NCI-H1930 (cell line): Measurements from ENCODE around the gene LYST.
"Not testable (repeated sequence)": the region's sequence is repeated elsewhere in the genome, so short reads cannot be mapped to it uniquely, and the experiment has no call there.

Experiments
- DNase-seq, 2 experiments: peaks; one replicate each; lab custom pipeline; 2025; lab: John Stamatoyannopoulos, UW

LYST gene

GRCh38 chr1:235866205-235866912, at the start of gene LYST:
Gene LYST, minus strand, starts transcription at chr1:235866906. Its CDS starts 36,489 bp downstream, at chr1:235830417.
- peak in 1 of 2 experiments; percentile 55 for DNase-seq

DNA sequence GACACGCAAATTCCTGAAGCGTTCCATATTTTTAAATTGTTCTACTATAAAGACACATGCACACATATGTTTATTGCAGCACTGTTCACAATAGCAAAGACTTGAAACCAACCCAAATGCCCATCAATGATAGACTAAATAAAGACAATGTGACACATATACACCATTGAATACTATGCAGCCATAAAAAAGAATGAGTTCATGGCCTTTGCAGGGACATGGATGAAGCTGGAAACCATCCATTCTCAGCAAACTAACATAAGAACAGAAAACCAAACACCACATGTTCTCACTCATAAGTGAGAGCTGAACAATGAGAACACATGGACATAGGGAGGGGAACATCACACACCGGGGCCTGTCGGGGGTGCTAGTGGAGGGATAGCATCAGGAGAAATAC, 48.8 kb upstream of the LYST start:
- not testable (repeated sequence) for DNase-seq

DNA sequence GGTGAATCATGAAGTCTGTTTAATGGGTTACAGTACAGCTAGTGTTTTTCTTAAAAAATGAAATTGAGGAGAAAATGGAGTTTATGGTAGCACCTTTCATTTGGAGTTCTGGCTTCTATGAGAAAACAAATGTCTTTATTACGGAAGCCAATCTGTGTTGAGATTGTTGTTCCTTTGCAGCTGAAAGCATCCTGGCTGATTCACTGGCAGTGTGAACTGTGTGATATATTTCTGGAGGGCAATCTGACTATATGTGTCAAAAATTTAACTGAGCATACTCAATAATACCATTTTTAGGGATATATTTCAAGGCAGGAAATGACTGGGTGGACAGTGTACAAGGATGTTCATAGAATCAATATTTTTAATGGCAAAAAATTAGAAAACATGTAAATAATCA, 46.6 kb upstream of the LYST start:
- DNase-seq: no peak

DNA sequence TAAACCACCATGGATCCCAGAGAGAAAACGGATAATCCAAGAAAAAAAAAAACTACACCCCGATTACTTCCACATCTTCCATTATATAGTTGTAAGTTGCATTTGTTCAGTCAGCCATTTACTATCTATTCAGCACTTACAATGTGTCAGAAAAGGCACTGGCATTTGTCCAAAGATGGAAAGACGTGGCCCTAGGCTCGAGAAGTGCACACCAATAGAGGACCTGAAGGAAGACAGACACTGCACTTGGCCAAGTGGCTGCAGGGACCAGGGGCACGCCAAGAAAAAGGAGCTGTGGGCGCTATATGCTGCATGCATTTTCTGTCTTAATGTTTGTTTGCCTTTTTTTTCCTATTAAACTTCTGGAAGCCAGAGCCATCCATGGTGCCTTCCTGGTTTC, 45.2 kb upstream of the LYST start:
- DNase-seq: no peak

DNA sequence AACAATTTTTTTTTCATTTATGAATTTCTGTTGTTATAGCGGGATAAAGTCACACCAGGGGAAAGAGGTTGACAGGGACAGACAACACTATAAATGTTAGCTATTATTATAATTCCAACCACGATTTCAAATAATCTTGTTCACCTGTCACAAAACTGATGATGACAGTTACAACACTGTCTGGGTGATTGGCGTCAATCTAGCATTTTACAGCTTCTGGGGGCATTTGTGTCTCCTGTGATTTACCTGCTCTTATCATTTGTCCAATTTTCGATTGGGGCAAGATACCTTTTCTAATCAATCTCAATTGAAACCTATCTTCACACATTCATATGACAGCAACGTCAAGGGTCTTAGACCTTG, 44.6 kb upstream of the LYST start:
- DNase-seq: no peak

- no peak for DNase-seq
These were observed 43.9 kb upstream of the LYST start for GRCh38 chr1:235910357-235911299.

DNA sequence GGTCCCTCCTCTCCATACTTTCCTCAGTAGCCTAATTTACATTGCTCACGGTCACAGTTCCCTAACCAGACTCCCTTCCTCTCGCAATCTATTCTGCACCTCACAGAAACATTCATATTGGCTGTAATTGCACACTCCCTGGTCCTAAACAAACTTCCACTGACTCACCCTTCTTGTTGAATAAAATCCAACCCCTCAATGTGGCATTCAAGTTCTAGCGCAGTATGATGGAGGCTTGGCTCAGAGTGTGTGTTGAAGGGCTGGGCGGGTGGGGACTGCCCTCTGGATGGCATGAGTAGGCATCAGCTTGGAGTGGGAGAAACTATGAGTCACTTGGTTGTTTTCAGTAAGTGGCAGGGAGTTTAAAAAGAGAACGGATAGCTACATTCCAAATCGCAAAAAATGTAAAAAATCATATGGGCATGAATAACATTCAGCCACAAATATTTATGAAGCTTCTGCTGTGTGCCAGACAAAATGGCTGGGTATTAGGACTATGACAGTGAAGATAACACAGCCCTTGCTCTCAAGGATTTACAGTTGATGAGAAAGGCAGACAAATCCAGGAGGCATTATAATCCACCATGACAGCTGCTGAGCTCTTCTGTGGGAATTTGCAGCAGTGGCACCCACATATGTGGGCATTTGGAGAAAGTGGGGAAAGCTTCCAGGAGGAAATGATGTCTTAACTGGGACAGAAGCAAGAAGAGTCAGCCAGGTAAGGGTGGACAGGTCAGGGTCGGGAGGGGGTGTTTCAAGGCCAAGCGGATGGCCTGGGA, 42.2 kb upstream of the LYST start:
- DNase-seq: no peak

DNA sequence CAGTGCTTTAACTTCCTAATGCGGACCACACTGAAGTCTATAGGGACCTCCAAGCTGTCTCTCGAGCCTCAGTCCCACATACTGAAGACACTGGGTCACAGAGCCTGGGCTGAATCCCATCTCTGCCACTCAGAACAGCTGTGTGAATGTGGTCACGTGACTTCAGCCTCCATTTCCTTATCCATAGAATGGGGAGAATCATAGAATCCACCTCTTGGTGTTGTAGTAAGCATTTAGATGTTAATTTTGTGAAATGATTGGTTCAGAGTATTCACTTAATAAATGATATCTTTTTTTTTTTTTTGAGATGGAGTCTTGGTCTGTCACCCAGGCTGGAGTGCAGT, 41.2 kb upstream of the LYST start:
- DNase-seq: no peak

GRCh38 chr1:235907187-235907896, 40.6 kb upstream of the LYST start:
- no peak for DNase-seq

GRCh38 chr1:235906436-235906835, 39.7 kb upstream of the LYST start:
- DNase-seq: no peak

- not testable (repeated sequence) for DNase-seq
These were observed 37.1 kb upstream of the LYST start for GRCh38 chr1:235903809-235904208.

DNA sequence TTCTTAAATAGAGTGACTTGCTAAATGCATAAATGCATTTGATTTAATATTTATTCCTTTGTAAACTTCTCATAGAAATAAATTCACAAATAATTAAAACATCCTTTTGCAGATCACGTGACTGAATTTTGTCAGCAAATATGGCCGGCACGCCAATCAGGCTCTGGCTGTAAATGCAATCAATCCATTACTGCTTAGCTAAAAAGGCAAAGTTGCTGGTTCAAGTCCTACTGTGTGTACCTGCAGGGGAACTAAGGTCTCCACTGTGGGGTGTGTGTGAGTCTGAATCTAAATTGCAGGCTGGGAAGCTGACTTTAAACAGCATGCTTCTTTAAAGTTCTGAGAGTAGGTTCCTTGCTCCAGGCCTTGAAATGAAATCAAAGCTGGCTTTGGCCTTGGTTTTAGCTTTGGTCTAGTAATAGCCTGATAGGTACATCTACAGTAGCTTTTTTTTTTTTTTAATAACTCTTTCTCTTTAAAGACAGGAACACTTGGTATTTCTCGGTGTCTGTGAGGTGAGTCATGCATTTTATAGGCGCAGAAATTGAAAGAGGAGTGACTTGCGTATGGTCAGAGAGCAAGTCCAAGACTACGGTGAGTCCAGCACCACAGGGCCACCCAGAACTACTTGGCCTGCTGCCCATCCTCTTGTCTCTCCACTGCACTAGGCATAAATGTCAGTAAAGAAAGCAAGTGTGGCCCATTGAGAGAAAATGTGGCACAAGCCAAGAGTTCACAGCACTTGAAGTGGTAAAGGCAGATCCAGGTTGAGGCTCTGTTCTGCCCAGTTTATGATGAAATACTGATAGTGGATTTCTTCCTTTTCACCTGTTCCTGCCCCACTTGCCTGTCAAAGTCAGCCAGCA, 36.2 kb upstream of the LYST start:
- DNase-seq: no peak

- DNase-seq: no peak
These were observed 34.8 kb upstream of the LYST start for GRCh38 chr1:235901461-235901860.

DNA sequence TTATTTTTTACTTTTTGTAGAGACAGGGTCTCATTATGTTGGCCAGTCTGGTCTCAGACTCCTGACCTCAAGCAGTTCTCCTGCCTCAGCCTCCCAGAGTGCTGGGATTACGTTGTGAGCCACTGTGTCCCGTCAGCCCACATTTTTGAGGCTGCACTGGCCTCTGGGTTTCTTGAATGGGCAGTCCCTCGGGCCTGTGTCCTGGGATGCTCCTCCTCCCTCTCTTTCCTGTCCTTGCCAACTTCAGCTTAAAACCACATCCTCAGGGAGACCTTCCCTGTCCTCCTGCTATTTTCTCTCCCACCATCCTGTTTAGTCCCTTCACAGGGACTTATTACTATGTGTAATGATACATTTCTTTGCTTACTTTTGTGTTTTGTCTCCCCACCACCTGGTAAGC, 31.4 kb upstream of the LYST start:
- no peak for DNase-seq

- no peak for DNase-seq
These were observed 27.1 kb upstream of the LYST start for GRCh38 chr1:235893840-235894239.

- no peak for DNase-seq
These were observed 26.2 kb upstream of the LYST start for GRCh38 chr1:235892734-235893413.

GRCh38 chr1:235892202-235892601, 25.5 kb upstream of the LYST start:
- no peak for DNase-seq

DNA sequence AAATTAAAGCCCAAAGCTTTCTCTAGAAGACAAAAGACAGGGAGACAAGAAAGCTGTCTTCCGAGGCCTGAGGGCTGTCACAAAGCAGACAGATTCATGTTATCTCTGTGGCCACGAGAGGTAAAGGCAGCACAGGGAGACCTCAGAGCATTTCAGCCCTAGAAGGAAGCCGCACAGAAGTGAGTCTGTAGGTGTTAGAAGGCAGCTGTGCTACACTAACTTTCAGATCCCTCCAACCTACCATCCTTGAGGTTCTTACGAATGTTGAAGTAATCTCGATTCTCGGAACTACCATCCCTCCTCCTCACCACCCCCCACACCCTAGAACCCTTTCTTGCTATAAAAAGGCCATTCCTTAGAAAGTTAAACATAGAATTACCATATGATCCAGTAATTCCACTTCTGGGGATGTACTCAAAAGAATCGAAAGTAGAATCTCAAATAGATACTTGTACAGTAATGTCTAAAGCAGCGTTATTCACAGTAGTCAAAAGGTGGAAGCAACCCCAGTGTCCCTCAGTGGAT, 21.5 kb upstream of the LYST start:
- DNase-seq: no peak

DNA sequence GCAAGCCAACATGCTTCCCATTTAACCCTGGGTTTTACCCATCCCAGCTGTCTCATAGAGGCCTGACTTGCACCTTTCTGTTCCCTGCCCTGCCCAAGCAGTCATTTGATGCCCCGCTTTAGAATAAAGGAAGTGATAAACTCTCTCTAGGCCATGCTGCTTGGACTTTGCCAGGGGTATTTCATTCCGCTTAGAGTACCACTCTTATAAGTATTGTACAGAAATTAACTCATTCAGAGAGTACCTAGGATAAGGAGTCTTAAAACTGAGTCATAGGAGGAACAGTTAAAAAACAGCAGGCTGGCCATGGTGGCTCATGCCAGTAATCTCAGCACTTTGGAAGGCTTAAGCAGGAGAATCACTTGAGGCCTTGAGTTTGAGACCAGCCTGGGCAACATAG, 21.0 kb upstream of the LYST start:
- DNase-seq: no peak

DNA sequence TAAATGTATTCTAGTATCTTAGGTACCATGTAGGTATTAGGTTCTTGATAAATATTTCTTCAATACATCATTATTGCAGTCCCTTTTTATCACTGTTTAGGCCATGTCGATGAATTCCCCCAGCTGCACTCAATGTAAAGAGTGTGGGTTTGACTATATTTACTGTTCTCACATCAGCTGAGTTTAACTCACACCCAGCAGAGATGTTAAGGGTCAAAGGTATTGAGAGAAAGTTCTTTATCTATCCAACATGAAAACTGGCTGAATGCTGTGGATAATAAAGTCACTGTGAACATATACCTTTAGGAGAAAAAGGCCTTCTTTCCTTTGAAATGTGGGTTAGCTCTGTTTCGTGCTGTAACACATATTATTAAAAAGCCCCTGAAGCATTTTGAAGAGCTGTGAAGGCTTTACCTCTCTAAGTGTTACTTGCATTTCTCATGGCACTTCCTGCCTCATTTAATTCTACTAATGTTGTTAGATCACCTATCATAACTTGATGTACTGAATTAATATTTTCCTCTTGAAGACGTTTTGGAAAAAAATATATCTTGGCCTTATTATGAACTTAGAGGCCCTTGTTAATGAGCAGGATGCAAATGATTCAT, 19.1 kb upstream of the LYST start:
- peak in 1 of 2 experiments; percentile 52 for DNase-seq
